ENCODE results near the gene EYA4. TPM values are rescaled to one million over a fixed set of nuclear protein-coding genes. Genes with fewer than 3 reads are reported as not detected.

The EYA4 gene
- total RNA-seq, 1 experiment from 2014 or later: 10.0 TPM

DNA sequence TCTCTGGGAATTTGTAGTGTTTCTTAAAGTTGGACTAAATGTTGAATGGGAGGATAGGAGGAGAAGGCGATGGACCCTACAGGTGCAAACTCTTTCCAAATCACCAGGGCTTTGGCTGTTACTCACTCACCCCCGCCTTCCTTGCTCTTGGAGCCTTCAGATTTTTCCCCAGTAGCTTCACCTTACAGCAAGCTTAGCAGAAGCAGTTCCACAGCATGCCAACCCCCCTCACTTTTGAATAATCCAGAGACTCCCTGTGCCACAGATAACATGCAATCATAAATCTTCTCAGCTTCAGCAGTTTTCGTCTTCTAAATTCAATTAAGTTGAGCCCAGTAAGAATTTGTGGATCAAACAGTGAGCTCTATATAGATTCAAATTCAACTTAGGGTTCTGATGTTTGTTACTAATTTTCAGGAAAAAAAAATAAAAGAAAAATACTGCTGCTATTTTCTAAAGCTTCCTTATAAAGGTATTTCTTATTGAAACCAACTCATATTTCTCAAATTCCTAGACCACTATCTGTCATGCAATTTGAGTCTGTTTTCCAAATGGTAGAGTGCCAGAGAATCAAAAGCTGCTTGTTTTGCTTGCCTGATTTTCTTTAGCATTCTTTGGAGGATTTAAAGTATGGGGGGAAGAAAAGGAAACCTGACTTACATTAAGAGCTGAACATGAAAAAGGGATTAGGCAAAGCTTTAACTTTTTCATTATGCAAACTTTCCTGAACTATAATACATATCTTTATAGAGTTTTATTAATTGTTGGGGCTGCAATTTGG is 166.4 kb downstream of the EYA4 start:
- Histone ChIP-seq H2AFZ (ENCODE audit: low read length) (no peak overlapping the region), H3K36me3 (ENCODE audit: low read depth, low read length) (no peaks in the 10 kb centered on the region), H3K9me2 (replicated peaks; ENCODE audit: low read length) (no peaks in the 10 kb centered on the region), H3K9ac (ENCODE audit: low read length) (no peak overlapping the region), H3K4me3 (ENCODE audit: low read length) (no peak overlapping the region), H3F3A (ENCODE audit: low read length, unreplicated experiment) (no peaks in the 10 kb centered on the region), H3K27me3 (ENCODE audit: low read length) (no peaks in the 10 kb centered on the region), H3K4me1 (ENCODE audit: insufficient read depth, low read length) (no peaks in the 10 kb centered on the region), H3K79me2 (ENCODE audit: low read length) (no peaks in the 10 kb centered on the region), H4K20me1 (ENCODE audit: low read length) (no peaks in the 10 kb centered on the region), H3K9me3 (ENCODE audit: low read length) (no peaks in the 10 kb centered on the region), H3K27ac (ENCODE audit: low read length) (no peak overlapping the region), H3K4me2 (ENCODE audit: low read length) (no peak overlapping the region)
- DNase-seq (no peak), ATAC-seq (no peak)
- intact Hi-C loops (cut with micrococcal nuclease): no loop called here
- BruUV-seq (replicated peaks): no TSS peak
- CTCF ChIA-PET: no interaction called here
- TF ChIP-seq EZH2phosphoT487 (IDR thresholded peaks at IDR 0.05; ENCODE audit: borderline replicate concordance, low read length) (no peak), EZH2 (IDR thresholded peaks at IDR 0.05; ENCODE audit: low read length, unreplicated experiment) (no peak)
- TF ChIP-seq, protein P1, sequence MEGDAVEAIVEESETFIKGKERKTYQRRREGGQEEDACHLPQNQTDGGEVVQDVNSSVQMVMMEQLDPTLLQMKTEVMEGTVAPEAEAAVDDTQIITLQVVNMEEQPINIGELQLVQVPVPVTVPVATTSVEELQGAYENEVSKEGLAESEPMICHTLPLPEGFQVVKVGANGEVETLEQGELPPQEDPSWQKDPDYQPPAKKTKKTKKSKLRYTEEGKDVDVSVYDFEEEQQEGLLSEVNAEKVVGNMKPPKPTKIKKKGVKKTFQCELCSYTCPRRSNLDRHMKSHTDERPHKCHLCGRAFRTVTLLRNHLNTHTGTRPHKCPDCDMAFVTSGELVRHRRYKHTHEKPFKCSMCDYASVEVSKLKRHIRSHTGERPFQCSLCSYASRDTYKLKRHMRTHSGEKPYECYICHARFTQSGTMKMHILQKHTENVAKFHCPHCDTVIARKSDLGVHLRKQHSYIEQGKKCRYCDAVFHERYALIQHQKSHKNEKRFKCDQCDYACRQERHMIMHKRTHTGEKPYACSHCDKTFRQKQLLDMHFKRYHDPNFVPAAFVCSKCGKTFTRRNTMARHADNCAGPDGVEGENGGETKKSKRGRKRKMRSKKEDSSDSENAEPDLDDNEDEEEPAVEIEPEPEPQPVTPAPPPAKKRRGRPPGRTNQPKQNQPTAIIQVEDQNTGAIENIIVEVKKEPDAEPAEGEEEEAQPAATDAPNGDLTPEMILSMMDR (conservative IDR thresholded peaks at IDR 0.05; ENCODE audit: low read depth, low read length): no peak
- POLR2A ChIA-PET (ENCODE audit: unreplicated experiment): no interaction called here

DNA sequence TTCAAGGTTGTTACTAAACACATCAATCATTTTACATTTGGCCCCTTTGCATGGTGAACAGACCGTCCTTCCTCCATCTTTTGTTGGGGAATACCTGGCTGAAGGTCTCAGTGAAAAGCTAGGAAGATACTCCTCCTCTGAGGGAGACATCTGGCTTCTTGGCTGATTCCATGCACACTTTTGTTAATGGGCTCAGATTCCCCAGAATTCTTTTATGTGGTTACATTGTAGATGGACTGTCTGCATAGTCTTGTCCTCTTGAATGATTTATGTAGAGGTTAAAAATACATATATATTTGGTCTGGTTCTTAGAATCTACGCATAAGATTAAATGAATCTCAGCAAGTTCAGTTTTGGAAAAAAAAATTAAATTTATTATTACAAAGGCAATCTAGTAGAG is 167.0 kb downstream of the EYA4 start:
- Histone ChIP-seq H3K27me3 (ENCODE audit: low read length) (no peaks in the 10 kb centered on the region), H4K20me1 (ENCODE audit: low read length) (no peaks in the 10 kb centered on the region), H3K79me2 (ENCODE audit: low read length) (no peaks in the 10 kb centered on the region), H3K36me3 (ENCODE audit: low read depth, low read length) (no peaks in the 10 kb centered on the region), H3K27ac (ENCODE audit: low read length) (no peak overlapping the region), H2AFZ (ENCODE audit: low read length) (no peak overlapping the region), H3K9me2 (replicated peaks; ENCODE audit: low read length) (no peaks in the 10 kb centered on the region), H3K9ac (ENCODE audit: low read length) (no peak overlapping the region), H3K4me1 (ENCODE audit: insufficient read depth, low read length) (no peaks in the 10 kb centered on the region), H3K4me3 (ENCODE audit: low read length) (no peak overlapping the region), H3F3A (ENCODE audit: low read length, unreplicated experiment) (no peaks in the 10 kb centered on the region), H3K9me3 (ENCODE audit: low read length) (no peaks in the 10 kb centered on the region), H3K4me2 (ENCODE audit: low read length) (no peak overlapping the region)
- TF ChIP-seq EZH2phosphoT487 (IDR thresholded peaks at IDR 0.05; ENCODE audit: borderline replicate concordance, low read length) (no peak), EZH2 (IDR thresholded peaks at IDR 0.05; ENCODE audit: low read length, unreplicated experiment) (no peak)
- TF ChIP-seq, protein P1 (conservative IDR thresholded peaks at IDR 0.05; ENCODE audit: low read depth, low read length): no peak
- intact Hi-C loops (cut with micrococcal nuclease): no loop called here
- no peak for ATAC-seq
- ChIA-PET POLR2A (ENCODE audit: unreplicated experiment) (no interaction called here), CTCF (no interaction called here)
- DNase-seq: no peak
- no TSS peak for BruUV-seq (replicated peaks)

DNA sequence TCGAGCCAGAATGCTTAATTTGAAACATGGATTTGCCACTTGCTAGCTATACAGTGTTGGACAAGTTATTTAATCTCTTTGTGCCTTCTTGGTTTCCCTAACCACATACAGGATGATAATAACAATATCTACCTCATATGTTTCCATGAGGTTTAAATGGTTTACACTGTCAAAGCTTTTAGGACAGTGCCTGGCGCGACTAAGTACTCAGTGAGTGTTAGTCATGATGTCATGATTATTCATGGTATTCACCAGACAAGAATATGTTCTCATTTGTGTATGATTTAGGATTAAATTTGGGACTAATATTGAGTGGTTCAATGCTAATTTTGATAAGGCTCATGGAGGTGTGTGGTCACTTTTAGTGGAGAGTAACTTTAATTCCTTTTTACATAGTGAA is 167.4 kb downstream of the EYA4 start:
- Histone ChIP-seq H3K9ac (ENCODE audit: low read length) (no peak overlapping the region), H3K9me3 (ENCODE audit: low read length) (no peaks in the 10 kb centered on the region), H3K27ac (ENCODE audit: low read length) (no peak overlapping the region), H3K36me3 (ENCODE audit: low read depth, low read length) (no peaks in the 10 kb centered on the region), H3K4me1 (ENCODE audit: insufficient read depth, low read length) (no peaks in the 10 kb centered on the region), H3F3A (ENCODE audit: low read length, unreplicated experiment) (no peaks in the 10 kb centered on the region), H3K4me3 (ENCODE audit: low read length) (no peak overlapping the region), H2AFZ (ENCODE audit: low read length) (no peak overlapping the region), H4K20me1 (ENCODE audit: low read length) (no peaks in the 10 kb centered on the region), H3K79me2 (ENCODE audit: low read length) (no peaks in the 10 kb centered on the region), H3K4me2 (ENCODE audit: low read length) (no peak overlapping the region), H3K27me3 (ENCODE audit: low read length) (no peaks in the 10 kb centered on the region), H3K9me2 (replicated peaks; ENCODE audit: low read length) (no peaks in the 10 kb centered on the region)
- intact Hi-C loops (cut with micrococcal nuclease): no loop called here
- TF ChIP-seq EZH2 (IDR thresholded peaks at IDR 0.05; ENCODE audit: low read length, unreplicated experiment) (no peak), EZH2phosphoT487 (IDR thresholded peaks at IDR 0.05; ENCODE audit: borderline replicate concordance, low read length) (no peak)
- TF ChIP-seq, protein P1 (conservative IDR thresholded peaks at IDR 0.05; ENCODE audit: low read depth, low read length): no peak
- DNase-seq (no peak), ATAC-seq (no peak)
- ChIA-PET CTCF (no interaction called here), POLR2A (ENCODE audit: unreplicated experiment) (no interaction called here)
- no TSS peak for BruUV-seq (replicated peaks)

All from PC-3 (cell line).